ENCODE data around the gene UMAD1.

Gene UMAD1

GRCh38 chr7:7913504-7913903 is 273.0 kb downstream of the UMAD1 start:
- Histone ChIP-seq H3K27me3 (ENCODE audit: insufficient read depth, poor library complexity, severe bottlenecking) (no peaks in the 10 kb centered on the region), H3K4me3 (replicated peaks; ENCODE audit: insufficient read depth, low read length) (no peak overlapping the region), H3K27ac (replicated peaks) (no peak overlapping the region)
- DNase-seq (ENCODE audit: low read depth in 1 of 2, low spot score in 1 of 2), result no peak
- TF ChIP-seq REST (IDR thresholded peaks at IDR 0.05; ENCODE audit: insufficient replicate concordance, low read depth) (no peak), SPI1 (IDR thresholded peaks at IDR 0.05; ENCODE audit: borderline replicate concordance, low read depth) (no peak), POLR2AphosphoS5 (IDR thresholded peaks at IDR 0.05; ENCODE audit: low read depth) (no peak), GABPA (IDR thresholded peaks at IDR 0.05; ENCODE audit: low read depth) (no peak)
- TF ChIP-seq, protein P1, sequence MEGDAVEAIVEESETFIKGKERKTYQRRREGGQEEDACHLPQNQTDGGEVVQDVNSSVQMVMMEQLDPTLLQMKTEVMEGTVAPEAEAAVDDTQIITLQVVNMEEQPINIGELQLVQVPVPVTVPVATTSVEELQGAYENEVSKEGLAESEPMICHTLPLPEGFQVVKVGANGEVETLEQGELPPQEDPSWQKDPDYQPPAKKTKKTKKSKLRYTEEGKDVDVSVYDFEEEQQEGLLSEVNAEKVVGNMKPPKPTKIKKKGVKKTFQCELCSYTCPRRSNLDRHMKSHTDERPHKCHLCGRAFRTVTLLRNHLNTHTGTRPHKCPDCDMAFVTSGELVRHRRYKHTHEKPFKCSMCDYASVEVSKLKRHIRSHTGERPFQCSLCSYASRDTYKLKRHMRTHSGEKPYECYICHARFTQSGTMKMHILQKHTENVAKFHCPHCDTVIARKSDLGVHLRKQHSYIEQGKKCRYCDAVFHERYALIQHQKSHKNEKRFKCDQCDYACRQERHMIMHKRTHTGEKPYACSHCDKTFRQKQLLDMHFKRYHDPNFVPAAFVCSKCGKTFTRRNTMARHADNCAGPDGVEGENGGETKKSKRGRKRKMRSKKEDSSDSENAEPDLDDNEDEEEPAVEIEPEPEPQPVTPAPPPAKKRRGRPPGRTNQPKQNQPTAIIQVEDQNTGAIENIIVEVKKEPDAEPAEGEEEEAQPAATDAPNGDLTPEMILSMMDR (IDR thresholded peaks at IDR 0.05; ENCODE audit: insufficient read depth, low read length), result no peak

DNA sequence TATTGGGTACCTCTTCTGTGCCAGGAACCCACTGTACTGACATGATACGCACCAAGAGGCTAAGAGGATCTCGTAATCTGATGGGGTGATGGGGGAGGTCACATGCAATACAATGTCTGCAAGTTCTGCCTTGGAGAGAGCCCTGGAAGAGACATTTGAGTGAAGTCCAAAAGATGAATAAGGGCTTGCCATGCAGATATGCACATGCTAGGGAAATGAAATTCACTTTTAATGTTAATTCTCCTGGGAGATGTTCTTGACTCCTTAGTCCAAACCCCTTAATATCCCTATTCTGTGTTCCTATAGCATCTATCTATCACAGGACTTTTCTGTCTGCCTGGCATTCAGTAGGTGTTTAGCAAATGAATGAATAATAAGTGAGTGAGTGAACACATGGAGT is 274.0 kb downstream of the UMAD1 start:
- no peak for DNase-seq (ENCODE audit: low read depth in 1 of 2, low spot score in 1 of 2)
- no peak overlapping the region for H3K4me3 ChIP-seq (replicated peaks; ENCODE audit: insufficient read depth, low read length)
- H3K27me3 ChIP-seq (ENCODE audit: insufficient read depth, poor library complexity, severe bottlenecking), result no peaks in the 10 kb centered on the region
- TF ChIP-seq REST (IDR thresholded peaks at IDR 0.05; ENCODE audit: insufficient replicate concordance, low read depth), result no peak
- no peak for TF ChIP-seq SPI1 (IDR thresholded peaks at IDR 0.05; ENCODE audit: borderline replicate concordance, low read depth)
- TF ChIP-seq POLR2AphosphoS5 (IDR thresholded peaks at IDR 0.05; ENCODE audit: low read depth), result no peak
- TF ChIP-seq, protein P1 (IDR thresholded peaks at IDR 0.05; ENCODE audit: insufficient read depth, low read length), result no peak
- no peak for TF ChIP-seq GABPA (IDR thresholded peaks at IDR 0.05; ENCODE audit: low read depth)
- H3K27ac ChIP-seq (replicated peaks), result no peak overlapping the region

DNA sequence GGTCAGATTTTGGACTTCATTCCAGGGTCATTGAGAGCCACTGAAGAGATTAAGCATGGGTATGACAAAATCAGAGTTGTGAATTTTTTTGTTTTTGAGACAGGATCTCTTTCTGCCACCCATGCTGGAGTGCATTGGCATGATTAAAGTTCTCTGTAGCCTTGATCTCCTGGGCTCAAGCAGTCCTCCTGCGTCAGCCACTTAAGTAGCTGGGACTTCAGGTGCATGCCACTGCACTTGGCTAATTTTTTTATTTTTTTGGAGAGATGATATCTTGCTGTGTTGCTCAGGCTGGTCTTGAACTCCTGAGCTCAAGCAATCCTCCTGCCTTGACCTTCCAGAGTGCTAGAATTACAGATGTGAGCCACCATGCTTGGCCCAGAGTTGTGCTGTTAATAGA is 275.5 kb downstream of the UMAD1 start:
- Histone ChIP-seq H3K27ac (replicated peaks) (no peak overlapping the region), H3K4me3 (replicated peaks; ENCODE audit: insufficient read depth, low read length) (no peak overlapping the region), H3K27me3 (ENCODE audit: insufficient read depth, poor library complexity, severe bottlenecking) (no peaks in the 10 kb centered on the region)
- TF ChIP-seq, protein P1 (IDR thresholded peaks at IDR 0.05; ENCODE audit: insufficient read depth, low read length), result no peak
- TF ChIP-seq REST (IDR thresholded peaks at IDR 0.05; ENCODE audit: insufficient replicate concordance, low read depth), result no peak
- no peak for DNase-seq (ENCODE audit: low read depth in 1 of 2, low spot score in 1 of 2)

All from HL-60 (cell line).